ENCODE data around the gene GNG10. TPM values are rescaled to one million over a fixed set of nuclear protein-coding genes. Genes with fewer than 3 reads are reported as not detected.

GNG10 gene
- total and polyA plus RNA-seq, 9 of the 15 experiments (the other 6 are each of a cell fraction or from before 2014, with no cell fraction given) = 13.1 to 37.8 (median 28.4) TPM

DNA sequence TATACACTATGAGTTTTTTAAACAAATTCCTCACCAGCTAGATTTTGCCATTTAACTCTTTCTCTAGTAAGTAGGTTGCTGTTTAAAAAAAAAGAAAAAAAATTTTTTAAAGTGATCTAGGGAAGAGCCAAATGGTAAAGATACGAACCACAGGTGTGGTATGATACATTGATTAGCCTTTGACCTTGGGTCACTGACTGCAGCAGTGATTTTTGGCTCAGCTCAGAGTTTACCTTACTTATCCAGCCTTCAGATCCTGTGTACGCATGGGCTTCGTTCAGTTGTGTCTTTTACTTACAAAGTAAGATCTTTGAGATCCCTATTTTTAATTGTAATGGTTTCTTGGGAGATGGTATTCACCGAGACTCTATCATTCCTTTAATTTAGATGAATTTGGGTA lies 12.4 kb upstream of the GNG10 start (continued):
- TF ChIP-seq, protein P1, sequence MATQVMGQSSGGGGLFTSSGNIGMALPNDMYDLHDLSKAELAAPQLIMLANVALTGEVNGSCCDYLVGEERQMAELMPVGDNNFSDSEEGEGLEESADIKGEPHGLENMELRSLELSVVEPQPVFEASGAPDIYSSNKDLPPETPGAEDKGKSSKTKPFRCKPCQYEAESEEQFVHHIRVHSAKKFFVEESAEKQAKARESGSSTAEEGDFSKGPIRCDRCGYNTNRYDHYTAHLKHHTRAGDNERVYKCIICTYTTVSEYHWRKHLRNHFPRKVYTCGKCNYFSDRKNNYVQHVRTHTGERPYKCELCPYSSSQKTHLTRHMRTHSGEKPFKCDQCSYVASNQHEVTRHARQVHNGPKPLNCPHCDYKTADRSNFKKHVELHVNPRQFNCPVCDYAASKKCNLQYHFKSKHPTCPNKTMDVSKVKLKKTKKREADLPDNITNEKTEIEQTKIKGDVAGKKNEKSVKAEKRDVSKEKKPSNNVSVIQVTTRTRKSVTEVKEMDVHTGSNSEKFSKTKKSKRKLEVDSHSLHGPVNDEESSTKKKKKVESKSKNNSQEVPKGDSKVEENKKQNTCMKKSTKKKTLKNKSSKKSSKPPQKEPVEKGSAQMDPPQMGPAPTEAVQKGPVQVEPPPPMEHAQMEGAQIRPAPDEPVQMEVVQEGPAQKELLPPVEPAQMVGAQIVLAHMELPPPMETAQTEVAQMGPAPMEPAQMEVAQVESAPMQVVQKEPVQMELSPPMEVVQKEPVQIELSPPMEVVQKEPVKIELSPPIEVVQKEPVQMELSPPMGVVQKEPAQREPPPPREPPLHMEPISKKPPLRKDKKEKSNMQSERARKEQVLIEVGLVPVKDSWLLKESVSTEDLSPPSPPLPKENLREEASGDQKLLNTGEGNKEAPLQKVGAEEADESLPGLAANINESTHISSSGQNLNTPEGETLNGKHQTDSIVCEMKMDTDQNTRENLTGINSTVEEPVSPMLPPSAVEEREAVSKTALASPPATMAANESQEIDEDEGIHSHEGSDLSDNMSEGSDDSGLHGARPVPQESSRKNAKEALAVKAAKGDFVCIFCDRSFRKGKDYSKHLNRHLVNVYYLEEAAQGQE (IDR thresholded peaks at IDR 0.05; ENCODE audit: borderline replicate concordance) = no peak
- TF ChIP-seq, protein P1 (CRISPR knock-in tag; IDR thresholded peaks at IDR 0.05; ENCODE audit: low read depth) = no peak
- TF ChIP-seq, protein P2, sequence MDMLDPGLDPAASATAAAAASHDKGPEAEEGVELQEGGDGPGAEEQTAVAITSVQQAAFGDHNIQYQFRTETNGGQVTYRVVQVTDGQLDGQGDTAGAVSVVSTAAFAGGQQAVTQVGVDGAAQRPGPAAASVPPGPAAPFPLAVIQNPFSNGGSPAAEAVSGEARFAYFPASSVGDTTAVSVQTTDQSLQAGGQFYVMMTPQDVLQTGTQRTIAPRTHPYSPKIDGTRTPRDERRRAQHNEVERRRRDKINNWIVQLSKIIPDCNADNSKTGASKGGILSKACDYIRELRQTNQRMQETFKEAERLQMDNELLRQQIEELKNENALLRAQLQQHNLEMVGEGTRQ (CRISPR knock-in tag; IDR thresholded peaks at IDR 0.05) = no peak
- TF ChIP-seq ELF2 (CRISPR knock-in tag; IDR thresholded peaks at IDR 0.05) (no peak), ZBTB26 (CRISPR knock-in tag; IDR thresholded peaks at IDR 0.05) (no peak), MCM3 (IDR thresholded peaks at IDR 0.05) (no peak), PATZ1 (CRISPR knock-in tag; IDR thresholded peaks at IDR 0.05; ENCODE audit: borderline replicate concordance) (no peak), TGIF2 (CRISPR knock-in tag; IDR thresholded peaks at IDR 0.05) (no peak), KLF1 (tag; IDR thresholded peaks at IDR 0.05) (no peak)
- TF ChIP-seq, protein P3, sequence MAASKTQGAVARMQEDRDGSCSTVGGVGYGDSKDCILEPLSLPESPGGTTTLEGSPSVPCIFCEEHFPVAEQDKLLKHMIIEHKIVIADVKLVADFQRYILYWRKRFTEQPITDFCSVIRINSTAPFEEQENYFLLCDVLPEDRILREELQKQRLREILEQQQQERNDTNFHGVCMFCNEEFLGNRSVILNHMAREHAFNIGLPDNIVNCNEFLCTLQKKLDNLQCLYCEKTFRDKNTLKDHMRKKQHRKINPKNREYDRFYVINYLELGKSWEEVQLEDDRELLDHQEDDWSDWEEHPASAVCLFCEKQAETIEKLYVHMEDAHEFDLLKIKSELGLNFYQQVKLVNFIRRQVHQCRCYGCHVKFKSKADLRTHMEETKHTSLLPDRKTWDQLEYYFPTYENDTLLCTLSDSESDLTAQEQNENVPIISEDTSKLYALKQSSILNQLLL (CRISPR knock-in tag; IDR thresholded peaks at IDR 0.05; ENCODE audit: borderline replicate concordance) = no peak

Measured in K562 (cell line).